NOMO-1 (cell line): ENCODE measurements around the gene BMP5.

ENCODE experiments used
- DNase-seq, 2 experiments: peaks; one replicate each; lab custom pipeline; 2025; ENCODE audit not compliant: unreplicated experiment in 2 of 2; lab: John Stamatoyannopoulos, UW

BMP5 gene

DNA sequence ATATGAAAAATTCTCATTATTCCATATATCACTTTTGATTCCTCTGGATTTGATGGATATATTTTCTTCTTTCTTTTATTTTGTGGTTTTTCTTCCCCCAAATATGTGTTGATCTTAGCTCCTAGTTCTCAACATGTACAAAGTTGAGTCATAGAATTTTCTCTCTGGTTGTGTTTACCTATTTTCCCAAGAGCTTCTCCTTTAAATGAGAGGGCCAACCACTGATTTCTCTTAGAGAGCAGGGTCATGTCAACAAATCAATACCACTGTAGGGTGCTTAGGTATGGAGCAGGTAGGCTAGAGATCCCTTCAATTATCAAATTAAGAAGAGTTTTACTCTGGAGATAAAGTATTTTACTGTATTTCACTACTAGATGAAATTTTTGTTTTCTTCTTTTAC is 145.7 kb downstream of the BMP5 start:
- DNase-seq = no peak

GRCh38 chr6:55726144-55726543 is 149.2 kb downstream of the BMP5 start:
- no peak for DNase-seq

DNA sequence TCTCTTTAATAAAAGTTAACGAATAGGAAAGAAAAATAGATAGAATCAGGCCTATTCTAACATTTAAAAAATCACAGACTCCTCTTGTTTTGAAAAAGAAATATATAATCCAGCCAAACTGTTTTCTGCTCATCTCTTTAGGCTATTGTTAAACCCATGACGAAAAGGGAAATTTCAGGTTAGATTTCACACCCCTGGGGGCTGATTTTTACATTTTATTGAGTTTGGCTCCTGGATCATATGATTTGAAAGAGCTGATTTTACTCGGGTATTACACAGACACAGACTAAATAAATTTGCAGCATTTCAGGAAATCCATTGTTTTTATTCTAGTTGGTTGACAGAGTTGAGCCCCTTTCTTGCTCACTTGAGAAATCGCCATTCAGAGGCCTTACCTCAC is 160.6 kb downstream of the BMP5 start:
- DNase-seq = no peak

DNA sequence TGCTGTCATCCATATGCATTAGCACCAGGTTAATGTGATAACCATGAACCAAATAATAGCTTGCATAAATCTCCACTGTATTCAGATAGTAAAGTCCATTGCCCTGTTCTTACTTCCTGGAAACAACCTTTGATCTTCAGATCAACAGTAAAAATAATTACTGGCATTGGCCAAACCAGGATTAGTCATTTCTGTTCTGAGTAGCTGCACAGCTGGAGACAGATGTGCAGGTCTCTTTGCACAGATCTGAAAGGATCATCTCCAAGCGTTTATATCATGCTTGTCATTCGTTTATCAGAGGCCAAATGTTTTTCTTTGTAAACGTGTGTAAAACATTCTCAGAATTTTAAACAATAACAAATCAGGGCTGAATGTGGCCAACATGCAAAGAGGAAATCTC is 162.0 kb downstream of the BMP5 start:
- DNase-seq = no peak

DNA sequence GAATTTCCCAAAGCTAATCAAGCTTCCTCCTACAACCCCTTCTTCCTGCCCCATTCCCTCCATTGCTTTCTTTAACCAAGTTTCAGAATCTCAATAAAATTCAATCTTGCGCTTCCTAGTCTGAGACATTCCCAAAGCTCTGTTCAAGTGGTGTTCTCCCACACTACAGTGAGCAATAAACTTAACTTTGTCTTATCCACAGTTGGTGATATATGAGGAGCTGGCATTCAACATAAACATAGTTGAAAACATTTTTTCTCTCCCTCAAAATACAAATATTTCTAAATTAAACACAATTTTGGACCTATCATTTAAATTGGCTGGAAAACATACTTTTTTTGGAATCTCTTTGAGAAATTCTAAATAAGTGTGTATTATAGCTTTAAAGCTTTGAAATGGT is 166.7 kb downstream of the BMP5 start:
- DNase-seq = no peak

GRCh38 chr6:55705451-55706440 is 169.6 kb downstream of the BMP5 start:
- no peak for DNase-seq

GRCh38 chr6:55704421-55704820 is 171.0 kb downstream of the BMP5 start:
- DNase-seq = no peak
